ENCODE measurements around the gene VN1R5.

GRCh38 chr1:247212012-247212411, 43.9 kb upstream of the VN1R5 start:
- TF ChIP-seq, protein P1, sequence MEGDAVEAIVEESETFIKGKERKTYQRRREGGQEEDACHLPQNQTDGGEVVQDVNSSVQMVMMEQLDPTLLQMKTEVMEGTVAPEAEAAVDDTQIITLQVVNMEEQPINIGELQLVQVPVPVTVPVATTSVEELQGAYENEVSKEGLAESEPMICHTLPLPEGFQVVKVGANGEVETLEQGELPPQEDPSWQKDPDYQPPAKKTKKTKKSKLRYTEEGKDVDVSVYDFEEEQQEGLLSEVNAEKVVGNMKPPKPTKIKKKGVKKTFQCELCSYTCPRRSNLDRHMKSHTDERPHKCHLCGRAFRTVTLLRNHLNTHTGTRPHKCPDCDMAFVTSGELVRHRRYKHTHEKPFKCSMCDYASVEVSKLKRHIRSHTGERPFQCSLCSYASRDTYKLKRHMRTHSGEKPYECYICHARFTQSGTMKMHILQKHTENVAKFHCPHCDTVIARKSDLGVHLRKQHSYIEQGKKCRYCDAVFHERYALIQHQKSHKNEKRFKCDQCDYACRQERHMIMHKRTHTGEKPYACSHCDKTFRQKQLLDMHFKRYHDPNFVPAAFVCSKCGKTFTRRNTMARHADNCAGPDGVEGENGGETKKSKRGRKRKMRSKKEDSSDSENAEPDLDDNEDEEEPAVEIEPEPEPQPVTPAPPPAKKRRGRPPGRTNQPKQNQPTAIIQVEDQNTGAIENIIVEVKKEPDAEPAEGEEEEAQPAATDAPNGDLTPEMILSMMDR (IDR thresholded peaks at IDR 0.05), result no peak
- TF ChIP-seq POLR2A (IDR thresholded peaks at IDR 0.05), result no peak
